Cerebellar cortex (tissue), 1 donor: ENCODE measurements around the gene GPR108.
"Not testable (repeated sequence)": the region's sequence is repeated elsewhere in the genome, so short reads cannot be mapped to it uniquely, and the experiment has no call there.

ENCODE experiments used
- DNase-seq: peaks from one replicate; pipeline ENCODE4 v3.0.0-alpha.2; 2015; ENCODE audit warnings: low spot score

Gene GPR108

DNA sequence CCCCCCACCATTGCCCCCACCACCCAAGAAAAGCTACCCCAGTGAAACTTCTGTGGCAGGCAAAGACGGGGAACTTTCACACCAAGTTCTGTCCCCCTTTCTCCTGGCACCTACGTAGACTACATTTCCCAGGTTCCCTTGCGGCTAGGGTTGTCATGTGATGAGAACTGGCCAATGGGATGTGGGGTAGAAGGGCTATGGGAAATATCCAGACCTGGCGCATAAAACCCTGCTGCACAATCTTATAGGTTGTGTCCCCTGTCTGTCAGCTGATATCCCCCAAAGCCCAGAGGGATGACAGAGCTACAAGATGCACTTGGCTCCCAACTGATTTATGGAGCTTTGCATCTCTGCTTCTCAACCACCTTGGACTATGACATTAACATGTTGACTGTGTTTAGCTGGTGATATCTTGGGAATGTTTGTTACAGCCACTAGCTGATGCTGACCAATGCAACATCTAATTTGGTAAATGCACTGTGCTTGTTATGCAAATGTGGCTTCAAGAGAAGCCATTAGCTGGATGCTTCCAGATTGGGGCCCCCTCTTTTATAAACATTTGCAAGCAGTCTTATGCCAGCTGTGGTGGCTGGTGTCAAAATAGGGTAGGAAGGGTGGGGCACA, 23.8 kb upstream of the GPR108 start:
- no peak for DNase-seq

DNA sequence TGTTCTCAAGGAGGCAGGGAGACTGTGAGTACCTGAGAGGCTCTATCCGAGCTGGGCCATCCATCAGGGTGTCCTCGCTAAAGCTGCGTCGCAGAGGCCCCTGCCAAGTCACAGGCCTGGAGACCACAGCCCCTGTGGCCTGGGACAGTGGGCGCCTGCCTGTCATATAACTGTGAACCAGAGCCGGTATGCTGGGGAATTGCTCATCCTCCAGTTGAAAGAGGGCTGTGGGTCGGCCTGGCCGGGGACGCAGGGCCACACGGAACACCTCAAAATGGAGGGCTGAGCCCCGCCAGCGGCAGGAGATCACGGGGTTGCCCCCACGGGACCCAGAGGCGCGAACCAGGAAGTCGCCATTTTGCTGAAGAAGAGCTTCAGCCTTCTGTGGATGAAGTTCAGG, 23.2 kb upstream of the GPR108 start:
- no peak for DNase-seq

DNA sequence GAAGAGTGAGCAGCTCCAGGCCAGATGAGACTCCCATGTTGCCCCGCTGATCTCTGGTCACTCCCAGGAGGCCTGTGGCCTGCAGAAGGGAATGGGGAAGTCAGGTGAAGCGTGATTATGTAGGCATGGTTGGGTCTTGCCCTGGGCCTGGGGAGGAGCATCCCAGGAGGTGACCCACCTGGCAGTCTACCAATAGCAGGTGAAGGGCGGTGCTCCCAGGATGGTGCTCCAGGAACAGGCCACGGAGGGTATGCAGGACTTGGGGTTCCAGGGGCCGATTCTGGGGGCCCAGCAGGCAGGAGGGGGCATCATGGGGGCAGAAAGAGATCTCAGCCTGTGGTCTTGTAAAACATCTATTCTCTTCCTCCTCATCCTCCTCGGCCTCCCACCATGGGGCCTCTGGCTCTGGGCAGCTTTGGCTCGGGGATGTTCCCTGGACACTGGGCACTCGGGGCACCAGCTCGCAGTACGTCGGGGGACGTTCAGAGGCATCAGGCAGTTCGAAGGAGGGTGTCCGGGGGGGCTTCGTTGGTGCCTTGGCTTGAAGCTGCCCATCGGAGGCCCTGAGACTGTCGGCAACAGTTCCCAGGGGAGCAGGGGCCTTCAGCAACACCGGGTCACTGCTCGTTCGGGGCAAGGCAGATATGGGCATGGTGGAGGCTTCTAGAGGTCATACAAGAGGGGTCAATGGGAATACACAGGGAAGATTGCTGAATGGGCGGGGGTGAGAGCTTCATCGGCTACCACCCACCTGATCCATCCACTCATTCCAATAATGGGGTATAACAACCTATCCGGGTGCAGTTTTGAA, 17.5 kb upstream of the GPR108 start:
- no peak for DNase-seq

DNA sequence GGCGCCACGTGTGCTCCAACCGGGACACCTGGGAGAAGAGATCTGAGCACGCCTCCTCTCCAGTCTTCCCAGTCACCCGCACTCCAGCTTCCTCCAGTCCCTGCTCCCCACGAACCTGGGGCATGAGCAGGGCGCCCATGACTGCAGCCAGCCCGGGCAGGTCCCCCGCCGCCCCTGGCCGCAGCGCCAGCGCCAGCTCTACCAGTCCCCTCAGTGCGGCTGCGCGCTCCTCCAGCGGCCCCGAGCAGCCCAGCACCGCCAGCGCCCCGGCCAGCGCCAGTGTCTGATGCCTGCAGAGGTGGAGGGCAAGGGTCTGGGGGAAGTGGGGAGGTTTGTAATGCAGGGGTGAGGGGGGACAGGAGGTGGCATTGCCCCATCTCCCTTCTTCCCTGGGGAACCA, 16.8 kb upstream of the GPR108 start:
- no peak for DNase-seq

DNA sequence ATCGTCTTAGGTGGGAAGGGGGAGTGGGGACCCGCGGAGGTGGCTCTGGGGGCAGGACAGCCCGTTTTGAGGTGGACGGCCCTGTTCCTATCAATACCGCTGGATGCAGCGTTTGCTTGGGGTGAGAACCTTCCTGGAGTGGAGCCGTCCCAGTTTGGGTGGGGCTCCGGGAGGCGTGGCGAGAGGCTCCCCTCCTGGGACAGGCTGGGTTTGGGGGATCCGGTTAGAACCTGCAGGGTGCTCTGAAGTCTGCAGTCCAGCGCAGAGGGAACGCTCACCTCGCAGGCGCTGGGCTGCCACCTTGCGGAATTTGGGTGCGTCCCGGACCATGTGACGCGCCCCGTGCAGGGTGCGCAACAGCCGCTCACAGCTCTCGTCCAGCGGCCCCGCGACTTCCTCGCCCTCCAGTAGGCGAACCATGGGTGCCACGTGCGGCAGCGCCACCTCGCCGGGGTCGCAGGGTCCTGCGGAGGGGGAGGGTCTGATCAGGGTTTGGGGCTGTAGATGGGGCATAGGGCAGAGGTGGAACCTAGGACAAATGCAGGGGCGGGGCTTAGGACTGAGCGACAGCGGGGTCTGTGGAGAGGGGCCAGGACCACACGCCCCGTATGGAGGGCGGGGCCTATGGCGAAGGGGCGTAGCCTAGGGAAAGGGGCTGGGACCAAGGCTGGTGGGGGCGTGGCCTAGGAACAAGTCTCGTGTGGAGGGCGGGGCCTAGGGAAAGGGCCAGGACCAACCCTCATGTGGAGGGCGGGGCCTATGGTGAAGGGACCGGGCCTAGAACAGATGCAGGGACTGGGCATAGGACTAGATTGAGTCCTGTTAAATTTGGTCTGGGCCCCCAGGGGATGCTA, 16.0 kb upstream of the GPR108 start:
- peak; percentile 84 for DNase-seq

DNA sequence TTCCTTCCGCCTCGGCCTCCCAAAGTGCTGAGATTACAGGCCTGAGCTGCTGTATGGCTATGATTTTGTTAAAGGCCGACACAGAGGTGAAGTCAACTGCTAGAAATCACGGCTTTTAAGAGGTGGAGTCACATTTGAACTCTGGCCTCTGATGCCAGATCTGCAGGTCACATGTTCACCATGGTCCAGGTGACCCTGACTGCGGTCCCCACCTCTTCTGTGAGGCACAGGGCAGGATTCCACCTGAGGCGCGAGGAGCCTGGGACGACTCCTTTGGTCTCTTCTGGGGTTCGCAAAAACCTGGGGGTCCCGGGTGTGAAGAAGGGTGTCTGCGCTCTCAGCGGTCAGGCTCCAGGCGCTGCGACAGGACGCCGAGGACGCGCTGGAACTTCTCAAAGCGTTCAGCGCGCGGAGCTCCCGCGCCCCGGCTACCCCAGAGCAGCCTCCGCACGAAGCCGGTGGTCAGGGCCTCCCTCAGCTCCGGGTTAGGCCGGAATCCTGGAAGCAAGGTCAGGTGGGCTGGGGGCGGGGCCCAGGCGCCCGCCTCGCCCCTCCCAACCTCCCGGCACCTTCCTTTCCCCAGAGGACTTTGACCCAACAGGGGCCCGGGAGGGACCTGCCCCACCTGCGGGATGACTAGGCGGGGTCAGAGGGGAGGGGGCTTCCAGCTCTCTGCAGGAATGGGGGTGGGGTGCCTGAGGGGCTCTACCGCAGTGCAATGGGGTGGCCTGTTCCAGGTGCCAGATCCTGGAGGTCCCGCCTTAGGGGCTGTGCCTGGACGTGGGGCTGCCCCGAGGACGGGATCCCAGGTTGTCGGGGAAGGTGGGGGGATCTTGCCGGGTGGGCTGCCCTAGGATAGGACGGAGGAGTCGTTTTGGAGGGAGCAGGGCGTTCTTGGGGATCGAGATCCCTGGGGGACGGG, 15.1 kb upstream of the GPR108 start:
- DNase-seq, result peak; percentile 55

DNA sequence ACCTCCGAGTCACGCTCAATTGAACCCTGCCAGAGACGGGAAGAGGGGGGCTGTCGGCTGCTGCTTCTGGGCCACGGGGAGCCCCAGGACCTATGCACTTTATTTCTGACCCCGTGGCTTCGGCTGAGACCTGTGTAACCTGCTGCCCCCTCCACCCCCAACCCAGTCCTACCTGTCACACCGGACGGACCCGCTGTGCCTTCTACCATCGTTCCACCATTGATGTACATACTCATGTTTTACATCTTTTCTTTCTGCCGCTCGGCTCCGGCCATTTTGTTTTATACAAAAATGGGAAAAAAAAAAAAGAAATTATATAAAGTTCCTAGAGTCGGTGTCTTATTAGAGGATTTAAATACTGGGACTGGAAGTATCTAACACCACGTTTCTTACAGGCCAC, 13.8 kb upstream of the GPR108 start:
- no peak for DNase-seq

DNA sequence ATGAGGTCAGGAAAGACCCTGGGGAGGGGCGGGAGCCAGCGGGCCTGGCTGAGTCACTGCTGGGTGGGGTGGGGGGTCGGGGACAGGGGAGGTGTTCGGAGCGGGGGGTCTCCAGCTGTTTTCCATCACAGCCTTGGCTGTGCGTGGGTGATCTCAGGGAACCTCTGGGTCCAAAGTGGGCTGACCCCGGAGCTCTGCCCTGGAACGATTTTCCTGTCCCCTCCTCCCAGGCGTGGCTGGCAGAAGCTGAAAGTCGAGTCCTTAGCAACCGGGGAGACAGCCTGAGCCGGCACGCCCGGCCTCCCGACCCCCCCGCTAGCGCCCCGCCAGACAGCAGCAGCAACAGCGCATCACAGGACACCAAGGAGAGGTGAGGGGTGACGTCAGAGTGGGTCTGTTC, 12.7 kb upstream of the GPR108 start:
- no peak for DNase-seq

DNA sequence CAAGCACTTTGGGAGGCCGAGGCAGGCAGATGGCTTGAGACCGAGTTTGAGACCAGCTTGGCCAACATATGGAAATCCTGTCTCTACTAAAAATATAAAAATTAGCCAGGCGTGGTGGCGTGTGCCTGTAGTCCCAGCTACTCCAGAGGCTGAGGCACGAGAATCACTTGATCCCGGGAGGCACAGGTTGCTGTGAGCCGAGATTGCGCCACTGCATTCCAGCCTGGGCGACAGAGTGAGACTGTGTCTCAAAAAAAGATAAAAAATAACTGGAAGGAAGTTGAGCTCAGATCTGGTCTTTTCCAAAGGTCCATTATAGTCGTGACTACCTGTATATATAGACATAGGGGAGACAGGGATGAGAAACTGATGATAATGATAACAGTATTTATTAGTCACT, 11.2 kb upstream of the GPR108 start:
- DNase-seq, result not testable (repeated sequence)

DNA sequence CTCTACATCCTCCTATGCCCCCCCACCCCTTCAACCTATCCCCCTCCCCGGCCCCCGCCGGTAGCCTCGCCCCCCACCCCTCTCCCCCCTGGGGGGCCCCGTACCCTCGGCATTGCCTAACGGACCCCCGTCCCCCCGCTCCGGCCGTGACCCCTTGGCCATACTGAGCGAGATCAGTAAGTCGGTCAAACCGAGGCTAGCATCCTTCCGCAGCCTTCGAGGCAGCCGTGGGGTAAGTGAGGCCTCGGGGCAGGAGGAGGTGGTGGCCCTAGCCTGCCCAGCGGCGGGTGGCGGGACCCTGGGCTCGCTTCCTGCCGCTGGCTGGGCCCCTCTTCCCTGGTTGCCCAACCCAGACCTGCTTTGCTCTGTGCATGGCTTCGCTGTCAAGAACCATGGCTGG, 8.6 kb upstream of the GPR108 start:
- DNase-seq, result no peak

DNA sequence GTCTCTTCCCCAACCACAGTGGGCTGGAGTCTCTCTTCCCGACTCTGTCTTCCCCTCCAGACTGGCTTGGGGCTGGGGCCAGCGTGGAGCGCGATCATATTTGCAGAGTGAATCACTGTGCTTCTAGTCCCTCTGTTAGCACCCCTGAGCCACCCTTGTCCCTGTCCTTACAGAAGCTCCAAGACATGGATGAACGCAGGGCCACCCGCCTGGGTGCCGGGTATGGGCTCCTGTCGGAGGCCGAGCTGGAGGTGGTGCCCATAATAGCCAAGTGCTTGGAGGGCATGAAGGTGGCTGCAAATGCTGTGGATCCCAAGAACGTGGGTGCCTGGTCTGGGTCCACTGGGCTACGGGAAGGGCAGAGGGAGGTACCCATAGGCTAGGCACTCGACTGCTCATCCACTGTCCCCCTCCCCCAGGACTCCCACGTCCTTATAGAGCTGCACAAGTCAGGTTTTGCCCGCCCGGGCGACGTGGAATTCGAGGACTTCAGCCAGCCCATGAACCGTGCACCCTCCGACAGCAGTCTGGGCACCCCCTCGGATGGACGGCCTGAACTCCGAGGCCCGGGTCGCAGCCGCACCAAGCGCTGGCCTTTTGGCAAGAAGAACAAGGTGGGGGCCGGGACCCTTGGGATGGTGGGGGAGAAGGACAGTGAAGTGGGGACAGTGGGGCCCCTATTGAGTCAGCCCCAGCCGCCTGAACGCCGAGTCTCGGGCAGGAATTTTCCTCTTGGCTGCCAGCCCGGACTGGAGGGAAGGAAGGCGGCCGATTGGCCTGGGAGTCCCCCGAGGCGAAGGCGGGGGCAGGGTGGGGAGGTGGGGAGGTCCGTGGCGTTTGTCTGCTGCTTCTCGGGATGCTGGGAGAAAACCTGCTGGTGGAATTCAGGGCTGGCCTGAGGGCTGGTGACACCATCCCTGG, 7.3 kb upstream of the GPR108 start:
- DNase-seq, result no peak

DNA sequence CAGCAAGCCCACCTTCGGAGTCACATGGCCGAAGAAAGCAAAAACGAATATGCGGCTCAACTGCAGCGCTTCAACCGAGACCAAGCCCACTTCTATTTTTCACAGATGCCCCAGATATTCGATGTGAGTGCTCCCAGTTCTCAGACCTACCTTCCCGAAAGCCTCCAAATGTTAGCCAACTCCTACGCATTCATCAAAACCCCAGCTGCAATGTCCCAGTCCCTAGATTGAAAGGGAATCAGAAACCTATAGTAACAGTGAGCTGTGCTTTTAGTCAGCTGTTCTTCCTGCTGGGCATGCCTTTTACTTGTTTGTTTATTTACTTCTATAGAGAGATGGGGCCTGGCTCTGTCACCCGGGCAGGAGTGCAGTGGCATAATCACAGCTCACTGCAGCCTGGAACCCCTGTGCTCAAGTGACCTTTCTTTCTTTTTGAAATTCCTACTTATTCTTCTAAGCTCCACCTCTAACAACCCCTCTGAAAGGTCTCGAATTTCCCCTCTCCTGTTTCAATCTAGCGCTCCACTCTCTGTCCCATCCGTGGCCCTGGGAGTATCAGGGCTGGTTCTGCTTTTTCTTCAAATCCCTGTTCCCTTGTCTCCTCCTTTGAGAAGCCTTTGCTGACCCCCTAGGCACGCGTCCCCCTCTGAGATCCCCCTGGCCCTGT, 6.5 kb upstream of the GPR108 start:
- DNase-seq, result no peak

DNA sequence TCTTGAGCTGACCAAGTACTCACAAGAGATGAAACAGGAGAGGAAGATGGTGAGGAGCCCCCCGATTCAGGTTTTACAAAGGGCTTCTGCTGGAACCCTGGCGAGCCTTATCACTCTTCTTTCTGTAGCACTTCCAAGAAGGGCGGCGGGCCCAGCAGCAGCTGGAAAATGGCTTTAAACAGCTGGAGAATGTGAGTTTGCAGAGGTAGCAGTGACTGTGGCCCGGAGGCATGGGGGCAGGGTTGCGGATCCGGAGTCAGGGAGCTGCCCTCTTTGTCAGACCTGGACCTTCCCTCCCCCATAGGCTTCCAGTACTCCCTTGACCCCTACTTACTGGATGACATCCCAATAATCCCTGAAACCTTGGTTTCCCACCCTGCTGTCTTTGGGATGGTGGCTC, 5.7 kb upstream of the GPR108 start:
- DNase-seq, result no peak

DNA sequence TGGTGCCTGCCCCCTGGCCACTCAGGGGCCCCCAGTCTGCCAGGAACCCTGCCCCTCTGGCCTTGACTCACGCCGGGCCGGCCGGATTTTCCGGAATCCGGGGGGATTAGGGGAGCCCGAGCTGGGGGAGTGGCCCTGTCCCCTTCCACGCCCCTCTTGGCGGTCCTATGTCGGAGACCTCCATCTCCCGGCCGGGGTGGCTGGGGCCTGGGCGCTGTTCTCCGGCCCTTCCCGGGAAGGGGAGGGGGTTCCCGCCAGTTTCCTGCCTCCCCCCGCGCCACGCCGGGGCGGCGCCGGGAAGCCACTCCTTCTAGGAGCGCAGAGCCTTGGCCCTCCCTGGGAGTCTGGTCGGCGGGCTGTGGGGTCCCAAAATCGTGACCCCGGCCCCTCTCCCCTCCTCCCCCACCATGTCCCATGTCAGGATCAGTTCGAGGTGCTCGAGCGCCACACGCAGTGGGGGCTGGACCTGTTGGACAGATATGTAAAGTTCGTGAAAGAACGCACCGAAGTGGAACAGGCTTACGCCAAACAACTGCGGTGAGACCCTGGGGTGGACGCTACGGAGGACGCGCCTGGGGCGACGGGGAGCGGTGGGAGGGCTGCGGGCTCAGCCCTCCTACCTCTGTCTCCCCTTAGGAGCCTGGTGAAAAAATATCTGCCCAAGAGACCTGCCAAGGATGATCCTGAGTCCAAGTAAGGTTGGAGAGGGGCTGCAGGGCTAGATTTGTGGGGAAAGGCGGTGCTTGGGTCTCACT, 3.4 kb upstream of the GPR108 start:
- peak; percentile 30 for DNase-seq

DNA sequence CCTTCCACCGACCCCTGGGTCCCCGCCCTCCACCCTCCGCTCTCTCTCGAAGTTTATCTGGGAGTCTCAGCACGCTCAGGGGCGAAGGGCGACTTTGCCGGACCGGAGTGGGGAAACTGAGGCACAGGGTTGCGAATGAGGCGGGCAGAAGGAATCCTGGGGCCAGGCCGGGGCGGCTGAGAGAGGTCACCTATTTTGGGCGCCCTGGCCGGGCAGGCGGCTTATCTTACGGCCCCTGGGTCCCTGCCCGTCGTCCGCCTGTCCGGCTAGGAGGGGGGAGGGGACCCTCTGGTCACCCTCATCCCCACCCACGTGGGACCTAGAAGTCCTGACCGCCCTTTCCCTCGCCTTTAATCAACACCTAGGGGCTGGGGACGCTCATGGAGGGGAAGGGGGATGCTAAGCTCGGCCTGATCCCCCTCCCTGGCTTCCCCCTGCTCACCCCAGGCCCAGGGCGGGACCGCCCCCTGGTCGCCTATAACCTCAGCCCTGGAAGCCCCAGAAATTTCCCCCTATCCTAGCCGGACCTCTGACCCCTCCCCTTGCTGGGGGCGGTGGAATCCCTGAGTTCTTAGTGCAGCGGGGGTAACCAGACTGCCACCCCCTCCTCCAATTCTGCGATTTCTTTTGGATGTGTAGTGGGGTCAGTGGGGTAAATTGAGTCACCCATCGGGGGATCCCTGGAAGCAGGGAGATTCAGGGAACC, 2.7 kb upstream of the GPR108 start:
- no peak for DNase-seq

DNA sequence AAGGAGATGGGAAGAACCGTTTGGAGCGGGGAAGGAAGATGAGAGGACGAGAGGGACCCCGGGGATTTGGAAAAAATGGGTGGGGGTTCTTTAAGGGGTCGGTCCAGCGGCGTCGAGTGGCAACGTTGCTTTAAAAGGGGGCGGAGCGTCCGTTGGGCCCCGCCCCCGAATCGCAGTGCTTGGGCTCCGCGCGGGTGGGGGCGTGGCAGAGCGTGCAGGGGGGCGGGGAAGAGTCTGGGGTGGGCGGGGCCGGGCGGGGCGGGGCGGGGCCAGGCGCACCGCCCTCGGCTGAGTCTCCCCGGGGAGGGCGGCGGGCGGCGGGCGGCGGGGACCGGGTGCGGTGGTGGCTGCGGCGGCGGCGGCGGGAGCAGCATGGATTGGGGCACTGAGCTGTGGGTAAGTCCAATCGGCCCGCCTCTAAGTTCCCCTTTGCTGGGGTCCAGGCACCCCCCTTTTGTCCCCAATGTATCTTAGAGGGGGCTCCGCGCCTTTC, 2.1 kb upstream of the GPR108 start, which contains the start of gene TRIP10:
TSS of gene TRIP10 (plus strand) at position 291 of the 493 bp plus-strand sequence. CDS start at position 373, 82 bp downstream.
- peak; percentile 67 for DNase-seq

DNA sequence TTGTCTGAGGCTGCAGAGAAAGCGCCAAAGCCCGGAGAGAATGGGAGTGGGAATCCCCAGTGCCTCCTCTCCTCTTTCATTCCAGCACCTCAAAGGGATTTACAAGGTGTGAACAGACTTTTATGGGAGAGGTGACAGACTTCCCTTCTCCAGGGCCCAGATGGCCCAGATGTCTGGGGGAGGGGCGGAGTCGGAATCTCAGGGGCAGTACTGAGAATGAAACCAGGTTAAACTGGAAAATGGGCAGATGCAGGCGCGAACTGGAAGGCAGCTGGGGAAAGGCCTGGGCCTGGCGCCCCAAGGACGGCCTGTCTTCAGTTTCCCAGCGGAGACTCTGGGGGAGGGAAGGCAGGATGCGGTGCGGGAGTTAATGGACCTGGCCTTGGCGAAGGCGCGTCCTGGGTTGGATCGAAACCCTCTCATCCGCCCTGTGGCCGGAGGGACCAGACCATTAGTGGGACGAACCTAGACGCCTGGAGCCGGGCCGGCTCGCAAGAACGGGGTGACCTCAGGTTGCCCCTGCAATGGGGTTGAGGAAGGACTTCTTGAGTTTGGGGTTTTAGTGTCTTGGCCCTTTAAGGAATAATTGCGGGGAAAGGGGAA, 1.5 kb upstream of the GPR108 start:
- no peak for DNase-seq
